LoVo (cell line): Measurements from ENCODE around the gene TMEM106C.

Source experiments
- DNase-seq: peaks from one replicate; pipeline ENCODE4 v3.0.0-alpha.2; 2016; ENCODE audit warnings: low spot score

TMEM106C gene

DNA sequence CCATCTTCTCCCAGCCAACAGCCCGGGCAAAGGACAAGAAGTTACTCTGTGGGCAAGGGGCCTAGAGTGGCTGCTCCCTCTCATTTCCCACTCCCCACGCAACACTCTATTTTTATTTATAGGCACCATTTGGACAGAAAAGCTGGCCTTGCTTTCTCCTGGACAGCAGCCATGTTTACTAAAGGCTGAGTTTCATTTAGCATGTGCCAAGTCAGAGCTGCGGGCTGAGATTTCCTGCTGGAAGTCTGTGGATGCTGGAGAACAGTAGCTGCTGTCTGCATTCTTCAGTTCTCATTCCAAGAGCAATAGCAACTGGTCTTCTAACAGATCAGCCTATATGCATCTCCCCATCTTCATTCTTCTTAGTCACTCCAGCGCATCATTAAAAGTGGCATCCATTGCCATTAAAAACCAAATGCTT, 32.6 kb downstream of the TMEM106C start:
- DNase-seq, result no peak

DNA sequence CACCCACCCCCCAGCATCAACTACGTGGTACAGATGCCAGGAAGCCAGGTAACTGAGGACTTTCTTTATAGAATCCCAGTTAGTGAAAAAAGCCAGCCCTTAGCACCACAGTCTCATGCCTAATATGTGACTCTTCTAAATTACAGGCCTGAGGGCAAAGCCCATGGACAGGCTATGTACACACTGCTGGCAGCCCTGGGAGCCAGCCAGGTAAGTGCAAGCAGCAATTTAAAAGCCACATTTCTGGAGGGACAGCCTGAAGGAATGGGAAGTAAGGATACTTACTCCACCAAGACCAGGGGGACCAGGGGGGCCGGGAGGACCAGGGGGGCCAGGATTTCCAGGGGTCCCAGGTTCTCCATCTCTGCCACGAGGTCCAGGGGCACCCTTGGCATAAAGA, 33.9 kb downstream of the TMEM106C start:
- DNase-seq, result no peak

- DNase-seq, result no peak
These were observed 36.4 kb downstream of the TMEM106C start for GRCh38 chr12:47999816-48000215.

DNA sequence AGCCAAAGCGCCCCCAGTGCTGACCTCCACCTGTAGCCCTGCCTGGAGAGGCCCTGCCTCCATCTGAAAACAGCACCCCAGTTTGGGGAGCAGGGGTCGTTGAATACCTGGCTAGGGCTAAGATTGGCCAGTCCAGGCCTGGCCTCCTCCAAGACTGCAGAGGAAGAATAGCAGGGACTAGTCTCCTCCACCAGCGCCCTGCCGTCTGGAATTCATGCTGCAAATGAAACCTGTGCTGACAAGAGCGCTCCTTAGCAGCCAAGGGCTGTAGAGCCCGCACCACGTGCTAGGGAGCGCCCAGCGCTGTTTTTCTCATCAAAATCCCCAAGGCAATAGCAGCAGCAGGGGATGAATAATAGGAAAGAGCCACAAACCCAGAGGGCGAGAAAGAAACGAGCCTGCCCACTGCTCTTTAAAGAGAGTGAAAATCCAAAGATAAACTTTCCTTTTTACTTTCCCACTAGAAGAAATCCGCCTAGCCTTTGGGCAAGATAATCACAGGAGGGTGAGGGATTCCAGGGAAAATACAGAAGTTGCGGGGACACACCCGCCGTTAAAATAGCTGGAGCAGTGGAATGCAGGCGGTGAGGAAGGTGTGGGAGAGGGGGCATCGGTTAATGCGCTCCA, 37.6 kb downstream of the TMEM106C start:
- peak; percentile 28 for DNase-seq

GRCh38 chr12:48001505-48002413, 38.4 kb downstream of the TMEM106C start:
- DNase-seq, result peak; percentile 64

DNA sequence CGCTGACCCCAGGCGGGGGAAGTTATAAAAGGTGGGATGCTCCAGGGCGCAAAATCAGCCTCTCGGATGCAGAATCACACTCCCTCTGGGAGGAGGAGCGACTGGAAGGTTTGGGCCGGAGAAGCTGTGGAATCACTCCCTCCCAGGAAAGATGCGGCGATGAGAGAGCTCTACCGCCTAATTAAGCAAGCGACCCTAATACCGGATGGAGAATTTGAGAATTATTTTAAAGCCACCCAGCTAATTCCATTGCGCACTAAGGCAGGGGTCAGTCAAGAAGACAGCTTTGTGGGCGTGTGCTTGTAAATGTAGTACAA, 39.0 kb downstream of the TMEM106C start:
- no peak for DNase-seq

DNA sequence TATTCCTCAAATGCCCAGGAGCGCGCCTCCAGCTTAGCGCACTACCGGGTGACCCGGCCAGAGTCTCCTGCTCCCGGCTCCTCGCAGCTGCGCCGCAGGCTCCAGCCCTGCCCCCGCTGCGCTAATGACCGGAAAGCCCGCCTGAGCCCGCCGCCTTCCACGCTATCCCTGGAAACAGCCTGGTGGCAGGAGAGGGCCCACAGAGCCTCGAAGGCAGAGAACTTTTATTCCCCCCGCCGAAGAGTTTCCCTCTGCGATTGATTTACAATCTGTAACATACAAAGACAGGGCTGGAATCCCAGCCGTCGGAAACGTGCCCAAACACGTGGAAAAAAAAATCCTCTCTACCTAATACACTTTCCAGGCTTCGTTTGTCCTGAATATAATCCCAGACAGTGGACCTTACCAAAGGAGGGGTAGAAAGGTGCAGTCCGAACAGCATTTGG, 39.4 kb downstream of the TMEM106C start:
- no peak for DNase-seq

GRCh38 chr12:48003226-48004052, 40.0 kb downstream of the TMEM106C start:
- DNase-seq, result no peak

DNA sequence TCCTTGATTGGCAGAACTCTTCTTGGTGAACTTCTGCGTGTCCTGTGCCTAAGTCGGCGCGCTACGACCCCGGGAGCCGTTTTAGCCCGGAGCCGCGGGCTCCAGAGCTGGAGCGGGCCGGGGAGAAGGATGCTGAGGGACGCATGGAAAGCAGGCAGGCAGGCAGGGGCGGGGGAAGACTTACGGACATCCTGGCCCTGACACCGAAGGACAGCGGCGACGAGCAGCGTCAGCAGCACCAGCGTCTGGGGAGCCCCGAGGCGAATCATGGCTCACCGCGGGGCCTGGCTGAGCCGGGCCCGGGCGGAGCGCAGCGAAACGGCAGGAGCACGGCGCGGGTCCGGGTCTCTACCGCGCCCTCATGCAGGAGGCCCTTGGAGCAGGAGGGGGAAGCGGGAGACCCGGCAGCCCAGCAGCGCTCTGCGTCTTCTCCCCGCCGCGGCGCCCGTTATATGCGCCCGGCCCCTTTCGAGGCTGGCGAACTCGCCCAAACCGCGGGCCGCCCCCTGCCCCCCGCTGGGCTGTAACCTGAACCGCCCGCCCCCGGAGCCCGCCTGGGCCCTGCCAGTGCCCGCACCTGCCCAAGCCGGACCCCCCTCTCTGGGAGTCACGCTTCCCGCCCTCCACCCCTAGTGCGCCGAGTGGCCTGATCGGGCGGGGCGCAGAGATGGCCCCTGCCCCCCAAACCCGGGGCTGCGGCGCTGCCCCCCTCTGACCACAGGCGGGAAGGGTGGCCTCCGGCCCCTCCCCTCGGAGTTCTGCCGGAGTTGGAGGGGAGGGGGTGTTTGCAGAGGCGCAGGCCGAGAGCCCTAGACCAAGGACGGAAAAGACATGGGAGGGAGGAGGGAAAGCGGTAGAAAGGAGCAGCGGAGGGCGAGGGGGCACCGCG, 40.9 kb downstream of the TMEM106C start, which contains the start of gene COL2A1:
Gene COL2A1, minus strand, starts transcription at position 424 of the 889 bp plus-strand sequence. Its CDS starts 155 bp downstream, at position 269.
- no peak for DNase-seq

DNA sequence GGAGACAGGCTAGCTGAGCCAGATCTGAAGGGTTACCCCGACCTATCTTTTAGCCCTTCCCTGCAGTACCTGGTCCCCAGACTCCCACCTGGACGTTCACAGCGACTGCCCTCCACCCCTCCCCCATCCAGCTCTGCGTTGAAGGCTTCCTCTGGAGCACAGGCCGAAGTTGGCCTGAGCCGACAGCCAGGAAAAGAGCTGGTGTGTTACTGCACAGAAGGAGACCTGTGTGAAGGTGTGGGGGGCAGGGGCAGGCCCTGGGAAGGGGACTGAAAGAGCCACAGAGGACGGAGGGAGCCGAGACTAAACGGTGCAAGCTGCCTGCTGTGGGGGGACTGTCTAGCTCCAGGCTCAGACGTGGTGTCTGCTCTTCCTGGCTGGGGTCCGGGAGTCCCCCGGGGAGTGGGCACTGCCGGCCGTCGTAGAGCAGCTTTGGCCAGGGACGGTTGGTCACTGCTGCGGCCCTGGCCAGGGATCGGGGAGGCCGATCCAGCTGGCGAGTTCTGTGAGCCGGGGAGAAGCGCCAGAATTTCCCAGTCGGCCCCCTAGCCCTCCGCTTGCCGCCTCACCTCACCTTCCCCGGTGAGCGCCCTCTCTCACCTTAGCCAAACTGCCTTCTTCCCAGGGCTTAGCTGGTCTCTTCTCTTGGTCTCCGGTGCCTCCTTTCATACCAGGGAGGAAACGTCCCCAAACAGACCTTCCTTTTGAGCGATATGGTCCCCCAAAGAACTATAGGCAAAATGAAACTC, 41.8 kb downstream of the TMEM106C start:
- no peak for DNase-seq

DNA sequence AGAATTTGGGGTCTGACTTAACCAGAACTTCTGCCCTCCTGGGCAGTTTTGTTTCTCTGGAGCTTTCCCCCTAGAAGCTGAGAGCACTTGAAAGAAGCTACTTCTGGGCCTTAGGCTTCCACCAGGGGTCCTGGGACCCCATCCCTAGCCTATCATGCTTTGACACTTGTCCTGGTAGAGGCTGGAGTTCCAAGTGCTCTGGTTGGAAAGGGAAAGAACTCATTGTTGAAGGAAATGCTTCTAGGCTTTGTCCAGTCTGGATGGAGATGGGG, 42.3 kb downstream of the TMEM106C start:
- no peak for DNase-seq

DNA sequence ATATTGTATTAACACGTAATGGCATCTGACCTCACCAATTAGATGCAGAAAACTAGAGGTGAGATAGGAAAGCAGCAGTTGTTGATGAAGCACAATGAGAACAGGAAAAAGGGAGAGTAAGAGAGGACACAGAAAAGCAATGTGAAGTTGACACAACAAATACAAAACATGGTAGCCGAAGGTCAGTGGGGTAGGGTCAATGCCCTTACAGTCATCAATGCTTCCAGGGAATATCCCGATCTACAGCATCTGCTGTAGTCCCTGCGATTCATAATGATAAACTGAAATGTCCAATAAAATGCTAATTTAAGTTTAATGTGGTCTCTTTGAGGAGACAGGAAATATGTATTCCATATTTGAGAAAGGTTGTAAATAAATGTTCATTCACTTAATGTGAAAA, 43.8 kb downstream of the TMEM106C start:
- DNase-seq, result no peak

GRCh38 chr12:48008349-48008748, 45.0 kb downstream of the TMEM106C start:
- no peak for DNase-seq

DNA sequence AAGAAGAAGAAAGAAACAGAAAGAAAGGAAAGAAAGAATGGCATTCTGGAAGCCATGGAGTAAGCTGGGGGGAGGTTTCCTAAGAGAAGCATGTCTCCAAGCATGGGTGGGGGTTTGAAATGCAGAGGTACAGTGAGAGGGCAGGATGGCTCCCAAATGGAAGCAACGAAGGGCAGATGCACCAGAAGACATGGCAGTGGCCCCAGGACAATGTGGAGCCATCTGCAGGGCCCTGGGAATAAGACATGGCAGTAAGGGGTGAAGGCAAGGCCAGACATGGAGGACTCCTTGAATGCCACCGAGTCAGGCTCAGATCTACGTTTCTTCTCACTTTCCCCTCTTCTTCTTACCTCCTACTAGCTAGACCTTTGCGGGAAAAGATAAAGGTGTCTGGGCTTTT, 45.6 kb downstream of the TMEM106C start:
- DNase-seq, result no peak

DNA sequence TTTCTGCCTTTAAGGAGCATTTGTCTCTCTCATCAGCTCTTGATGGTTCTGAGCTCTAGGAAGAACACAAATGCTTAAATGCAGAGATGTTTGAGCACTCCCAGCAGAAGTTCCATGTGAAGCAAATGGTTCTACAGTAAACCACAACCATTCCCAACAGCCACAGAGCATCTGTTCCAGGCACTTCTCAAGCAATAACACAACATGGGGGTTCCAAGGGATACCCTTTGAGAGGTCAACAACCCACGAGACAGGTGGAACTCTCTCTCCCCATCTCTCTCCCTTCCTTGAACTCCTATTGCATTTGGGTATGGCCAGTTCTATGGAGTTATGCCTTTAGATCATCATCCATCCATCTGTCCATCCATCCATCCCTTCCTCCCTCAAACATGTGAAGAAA, 46.1 kb downstream of the TMEM106C start:
- no peak for DNase-seq

- DNase-seq, result no peak
These were observed 47.1 kb downstream of the TMEM106C start for GRCh38 chr12:48010366-48010970.

- no peak for DNase-seq
These were observed 48.7 kb downstream of the TMEM106C start for GRCh38 chr12:48012070-48012469.

DNA sequence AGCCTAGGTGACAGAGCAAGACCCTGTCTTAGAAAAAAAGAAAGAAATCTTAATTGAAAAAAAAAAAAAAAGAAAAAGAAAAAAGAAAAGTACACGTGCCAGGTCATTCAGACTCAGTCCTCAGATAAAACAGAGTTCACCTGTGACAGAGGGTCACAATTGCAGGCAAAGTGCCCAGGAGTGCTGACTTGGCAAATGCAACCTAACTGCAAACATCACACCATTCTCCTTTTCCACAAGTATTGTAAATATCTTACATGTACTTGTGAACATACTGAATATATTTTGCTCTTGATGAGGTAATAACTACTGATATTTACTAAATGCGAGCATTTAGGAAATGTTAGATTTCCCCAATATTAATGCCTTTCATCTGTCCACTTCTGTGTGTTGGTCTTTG, 49.9 kb downstream of the TMEM106C start:
- no peak for DNase-seq

DNA sequence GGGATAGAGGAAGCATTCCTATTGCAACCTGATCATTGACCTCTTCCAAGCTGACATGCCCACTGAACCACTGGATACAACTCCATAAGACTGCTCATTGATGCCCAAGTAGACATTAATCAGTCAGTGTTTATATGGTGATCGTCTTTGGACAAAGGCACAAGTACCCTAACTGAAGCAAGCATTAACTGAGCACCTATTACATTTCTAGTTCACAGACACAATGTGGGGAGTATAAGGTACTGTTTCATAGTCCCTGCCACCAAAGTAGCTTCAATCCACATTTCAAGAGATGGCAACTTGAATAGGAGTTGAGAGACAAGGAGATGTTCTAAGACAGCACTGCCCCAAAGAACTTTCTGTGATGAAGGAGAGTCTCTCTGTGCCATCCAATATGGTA, 51.7 kb downstream of the TMEM106C start:
- DNase-seq, result no peak

GRCh38 chr12:48015954-48016353, 52.6 kb downstream of the TMEM106C start:
- no peak for DNase-seq
